Dermis microvascular lymphatic vessel endothelial cell (primary cell): Measurements from ENCODE around the gene ASIC1. TPM values are rescaled to one million over a fixed set of nuclear protein-coding genes. Genes with fewer than 3 reads are reported as not detected.

Experiments used
- DNase-seq, 2 donors: peaks; one replicate each; pipeline versions ENCODE4 v3.0.0 to v3.0.0-alpha.2; 2010; ENCODE audit warnings: low read depth in 2 of 2
- total RNA-seq: library from RNA; depleted of rRNA; stranded (reverse); fragments of >200 nt; gene quantifications from 2 replicates; pipeline ENCODE4 v1.2.1, GENCODE V29; 2014

ASIC1 gene
- total RNA-seq, 1 donor from 2014 or later, result under 0.01 TPM

GRCh38 chr12:50106907-50107306 is 49.5 kb downstream of the ASIC1 start:
- no peak for DNase-seq

DNA sequence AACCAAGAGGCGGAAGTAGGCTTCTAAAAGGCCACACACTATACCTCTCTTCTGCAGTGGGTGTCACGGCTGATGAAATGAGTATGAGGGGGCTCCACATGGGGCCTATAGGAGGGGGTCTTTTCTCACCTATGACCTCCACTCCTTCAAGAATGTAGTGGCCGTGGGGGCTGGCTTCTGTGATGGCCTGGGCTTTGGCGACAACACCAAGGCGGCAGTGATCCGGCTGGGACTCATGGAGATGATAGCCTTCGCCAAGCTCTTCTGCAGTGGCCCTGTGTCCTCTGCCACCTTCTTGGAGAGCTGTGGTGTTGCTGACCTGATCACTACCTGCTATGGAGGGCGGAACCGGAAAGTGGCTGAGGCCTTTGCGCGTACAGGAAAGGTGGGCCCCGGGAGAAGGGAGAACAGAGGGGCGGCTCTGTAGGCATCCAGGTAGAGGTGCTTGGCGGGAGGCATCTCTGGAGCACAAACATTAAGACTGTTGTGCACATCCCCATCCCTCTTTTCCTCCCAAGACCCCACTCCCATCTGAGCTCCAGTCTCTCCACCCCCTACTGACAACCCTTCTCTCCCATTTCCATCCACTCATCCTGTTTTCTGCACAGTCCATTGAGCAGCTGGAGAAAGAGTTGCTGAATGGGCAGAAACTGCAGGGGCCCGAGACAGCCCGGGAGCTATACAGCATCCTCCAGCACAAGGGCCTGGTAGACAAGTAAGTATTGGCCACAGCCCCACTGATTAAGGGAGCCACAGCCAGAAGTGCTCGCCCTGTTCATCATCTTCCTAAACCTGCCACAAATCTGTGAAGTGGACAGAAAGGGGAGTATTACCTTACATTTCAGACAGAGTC is 50.2 kb downstream of the ASIC1 start:
- DNase-seq, result no peak

- no peak for DNase-seq
Measured at GRCh38 chr12:50109319-50109718, 51.9 kb downstream of the ASIC1 start.

GRCh38 chr12:50110127-50110761 is 52.8 kb downstream of the ASIC1 start:
- no peak for DNase-seq

- no peak for DNase-seq
Measured at GRCh38 chr12:50110762-50111351, 53.5 kb downstream of the ASIC1 start.

GRCh38 chr12:50111395-50111692 is 53.9 kb downstream of the ASIC1 start:
- no peak for DNase-seq

DNA sequence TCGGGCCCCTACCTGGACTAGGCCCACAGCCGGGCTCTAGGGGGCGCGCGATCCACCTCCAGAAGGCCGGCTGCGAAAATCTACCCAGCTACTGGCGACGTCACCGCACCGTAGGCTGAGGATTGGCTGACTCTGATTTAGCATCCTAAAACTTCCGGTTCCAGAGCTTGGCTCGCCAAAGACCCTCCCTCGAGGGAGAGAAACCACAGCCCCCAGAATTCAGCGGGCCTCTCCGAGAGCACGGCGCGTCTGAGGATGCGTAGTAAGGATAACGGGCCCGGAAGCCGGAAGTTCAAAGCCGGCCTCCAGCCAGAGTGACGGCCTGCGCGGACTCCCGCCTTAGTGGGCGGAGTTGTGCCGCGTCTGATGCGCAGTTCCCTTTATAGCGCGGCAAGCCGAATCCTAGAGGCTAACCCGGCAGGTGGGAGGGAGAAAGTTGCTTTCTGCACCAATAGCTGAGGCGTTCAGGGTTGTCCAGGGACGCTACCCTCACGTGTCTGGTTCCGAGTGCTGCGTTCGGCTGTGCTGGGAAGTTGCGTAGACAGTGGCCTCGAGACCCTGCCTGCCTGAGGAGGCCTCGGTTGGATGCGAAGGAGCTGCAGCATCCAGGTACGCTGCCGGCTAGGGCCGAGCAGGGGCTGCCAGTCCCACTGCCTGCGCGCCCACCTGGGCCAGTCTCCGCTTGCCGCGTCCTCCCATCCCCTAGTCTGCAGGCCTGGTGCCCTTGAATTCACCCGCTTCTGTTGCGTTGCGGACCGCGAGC is 54.5 kb downstream of the ASIC1 start, which contains the start of gene COX14:
Gene COX14 (plus strand): TSS at position 544 of the 763 bp plus-strand sequence. CDS start 7,808 bp downstream, outside the sequence.
- DNase-seq, result peak; percentile 99 to 100

DNA sequence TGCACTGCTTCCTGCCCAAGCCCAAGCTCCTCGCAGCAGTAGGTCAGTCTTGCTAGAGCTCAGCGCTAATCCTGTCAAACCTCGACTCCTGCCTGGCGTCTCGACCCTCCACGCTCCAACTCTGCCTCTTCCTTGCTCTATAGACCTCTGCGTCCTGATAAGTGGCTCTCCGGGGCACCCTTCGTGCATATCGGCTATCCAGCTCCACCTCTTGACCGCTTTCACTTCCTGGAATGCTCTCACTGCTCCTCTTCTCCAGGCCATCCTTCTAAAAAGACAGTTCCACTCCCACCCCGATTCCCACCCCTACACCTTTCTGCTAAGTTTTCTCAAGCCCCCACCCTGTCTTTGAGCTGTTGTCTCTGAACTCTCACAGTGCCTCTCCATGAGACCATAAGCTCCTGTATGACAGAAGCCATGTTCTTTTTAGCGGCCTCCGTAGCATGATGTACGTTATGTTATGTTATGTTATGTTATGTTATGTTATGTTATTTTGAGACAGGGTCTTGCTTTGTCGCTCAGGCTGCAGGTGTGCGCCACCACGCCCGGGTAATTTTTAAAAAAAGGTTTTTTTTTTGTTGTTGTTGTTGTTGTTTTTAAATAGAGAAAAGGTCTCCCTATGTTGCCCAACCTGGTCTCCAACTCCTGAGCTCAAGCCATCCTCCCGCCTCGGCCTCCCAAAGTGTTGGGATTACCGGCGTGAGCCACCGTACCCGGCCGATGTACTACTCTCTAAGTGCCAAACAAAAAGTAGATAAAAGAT is 55.2 kb downstream of the ASIC1 start:
- DNase-seq, result no peak

DNA sequence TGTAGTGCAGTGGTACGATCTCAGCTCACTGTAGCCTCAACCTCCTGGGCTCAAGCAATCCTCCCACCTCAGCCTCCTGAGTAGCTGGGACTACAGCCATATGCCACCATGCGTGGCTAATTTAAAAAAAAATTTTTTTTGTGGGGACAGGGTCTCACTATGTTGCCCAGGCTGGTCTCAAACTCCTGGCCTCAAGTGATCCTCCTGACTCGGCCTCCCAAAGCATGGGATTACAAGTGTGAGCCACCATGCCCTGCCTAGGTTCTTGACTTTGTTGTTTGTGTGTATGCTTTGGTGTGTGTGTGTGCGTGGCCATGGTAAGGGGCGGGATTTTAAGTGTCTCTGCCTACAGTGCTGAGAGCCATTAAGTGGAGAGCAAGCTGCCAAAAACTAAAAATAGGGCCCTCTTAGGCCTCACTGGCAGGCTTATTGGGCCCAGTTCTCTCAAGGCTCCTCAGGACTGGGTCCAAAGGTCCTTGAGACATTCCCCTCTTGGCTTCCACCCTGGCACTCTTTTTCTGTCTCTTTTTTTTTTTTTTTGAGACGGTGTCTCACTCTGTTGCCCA is 59.7 kb downstream of the ASIC1 start:
- DNase-seq, result no peak

DNA sequence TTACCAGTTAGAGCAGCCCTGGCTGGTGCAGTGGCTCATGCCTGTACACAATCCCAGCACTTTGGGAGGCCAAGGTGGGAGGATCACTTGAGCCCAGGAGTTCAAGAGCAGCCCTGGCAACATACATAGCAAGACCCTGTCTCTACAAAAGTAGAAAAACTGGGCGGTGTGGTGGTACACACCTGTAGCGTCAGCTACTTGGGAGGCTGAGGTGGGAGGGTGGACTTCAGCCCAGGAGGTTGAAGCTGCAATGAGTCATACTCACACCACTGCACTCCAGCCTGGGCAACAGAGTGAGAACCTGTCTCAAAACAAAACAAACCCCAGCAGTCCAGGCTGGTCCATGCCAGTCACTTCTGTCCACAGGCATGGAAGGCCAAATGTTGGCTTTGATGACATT is 62.0 kb downstream of the ASIC1 start:
- DNase-seq, result no peak

DNA sequence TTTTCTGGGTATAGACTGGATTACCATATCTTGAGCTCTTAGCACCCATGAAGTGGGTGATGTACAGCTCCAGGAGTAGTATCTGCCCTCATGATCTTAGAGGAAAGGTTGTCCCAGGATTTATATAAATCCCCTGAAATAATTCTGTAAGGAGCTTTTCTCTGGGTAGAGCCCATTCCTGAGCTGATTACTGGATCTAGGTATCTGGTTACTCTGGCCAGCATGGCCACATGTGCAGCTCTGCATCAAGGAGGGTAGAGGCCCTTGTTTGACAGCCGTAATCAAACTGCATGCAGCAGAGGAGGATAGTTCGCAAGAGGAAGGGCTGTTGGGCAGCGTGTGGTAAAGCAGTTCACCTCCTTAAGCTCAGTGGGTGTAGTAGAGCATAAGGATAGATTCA is 63.1 kb downstream of the ASIC1 start:
- no peak for DNase-seq

DNA sequence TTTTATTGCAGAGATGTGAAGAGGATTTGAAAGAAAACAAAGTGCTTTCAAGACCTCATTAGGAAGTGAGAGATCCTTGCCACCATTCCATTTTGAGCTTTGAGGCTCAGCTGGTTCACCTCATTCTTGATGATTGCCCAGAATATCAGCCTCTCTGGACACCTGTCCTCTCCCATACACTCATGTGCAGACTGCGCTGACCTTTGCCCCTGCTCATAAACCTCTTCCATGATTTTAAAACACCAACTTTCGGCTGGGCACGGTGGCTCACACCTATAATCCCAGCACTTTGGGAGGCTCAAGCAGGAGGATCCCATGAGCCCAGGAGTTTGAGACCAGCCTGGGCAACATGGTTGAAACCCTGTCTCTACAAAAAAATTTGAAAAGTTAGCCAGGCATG is 63.6 kb downstream of the ASIC1 start:
- DNase-seq, result no peak

DNA sequence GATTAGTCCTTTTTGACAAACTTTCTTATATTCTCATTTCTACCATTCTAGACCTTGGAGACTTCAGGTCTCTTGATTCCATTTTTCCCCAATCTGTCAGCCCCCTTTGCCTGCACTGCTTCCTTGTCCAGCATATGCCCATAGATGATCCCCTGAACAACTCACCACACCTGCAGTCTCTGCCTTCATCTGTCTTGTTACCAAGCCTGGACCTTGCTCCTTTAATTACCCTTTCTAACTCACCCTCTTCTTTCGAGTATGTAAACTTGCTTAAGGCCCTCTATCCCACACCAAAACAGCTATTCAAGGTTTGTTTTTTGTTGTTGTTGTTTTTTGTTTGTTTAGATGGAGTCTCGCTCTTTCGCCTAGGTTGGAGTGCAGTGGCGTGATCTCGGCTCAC is 64.2 kb downstream of the ASIC1 start:
- no peak for DNase-seq

DNA sequence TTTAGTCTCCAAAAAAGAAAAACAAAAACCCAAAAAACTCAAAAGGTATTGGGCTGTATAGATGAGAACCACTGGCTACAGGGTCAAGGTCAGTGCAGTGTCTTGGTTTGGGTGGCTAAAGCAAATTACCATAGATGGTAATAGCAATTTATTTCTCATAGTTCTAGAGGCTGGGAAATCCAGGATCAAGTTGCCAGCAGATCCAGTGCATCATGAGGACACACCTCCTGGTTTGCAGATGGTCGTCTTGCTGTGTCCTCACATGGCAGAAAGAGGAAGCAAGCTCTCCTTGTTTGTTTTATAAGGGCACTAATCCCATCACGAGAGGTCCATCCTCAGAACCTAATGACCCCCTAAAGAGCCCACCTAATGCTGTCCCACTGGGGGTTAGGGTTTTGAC is 65.8 kb downstream of the ASIC1 start:
- no peak for DNase-seq

DNA sequence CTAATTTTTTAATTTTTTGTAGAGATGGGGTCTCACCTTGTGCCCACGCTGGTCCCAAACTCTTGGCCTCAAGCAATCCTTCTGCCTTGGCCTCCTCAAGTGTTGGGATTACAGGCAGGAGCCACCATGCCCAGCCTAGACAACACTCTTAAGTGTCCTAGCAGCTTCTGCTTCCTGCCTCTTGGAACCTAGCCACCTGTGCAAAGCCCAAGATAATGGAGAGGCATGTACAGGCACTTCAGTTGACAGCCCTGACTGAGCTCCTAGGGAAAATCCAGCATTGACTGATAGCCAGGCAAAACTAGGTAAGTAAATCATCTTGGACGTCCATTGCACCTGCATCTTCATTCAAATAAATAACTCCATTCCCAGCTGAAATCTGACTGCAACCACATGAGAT is 70.2 kb downstream of the ASIC1 start:
- DNase-seq, result no peak

DNA sequence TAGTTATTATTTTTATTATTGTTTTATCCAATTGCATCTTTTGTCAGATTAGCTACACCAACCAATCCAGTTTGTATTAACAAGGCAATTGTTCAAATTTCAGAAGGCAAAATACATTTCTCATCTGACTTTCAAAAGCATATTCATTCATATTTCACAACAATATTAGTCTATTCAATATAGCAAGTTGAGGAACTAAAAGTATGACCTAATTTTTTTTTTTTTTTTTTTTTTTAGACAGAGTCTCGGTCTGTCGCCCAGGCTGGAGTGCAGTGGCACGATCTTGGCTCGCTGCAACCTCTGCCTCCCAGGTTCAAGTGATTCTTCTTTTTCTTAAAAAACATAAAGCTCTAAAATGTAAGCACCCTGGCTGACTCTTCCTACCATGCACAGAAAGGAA is 71.9 kb downstream of the ASIC1 start:
- no peak for DNase-seq

DNA sequence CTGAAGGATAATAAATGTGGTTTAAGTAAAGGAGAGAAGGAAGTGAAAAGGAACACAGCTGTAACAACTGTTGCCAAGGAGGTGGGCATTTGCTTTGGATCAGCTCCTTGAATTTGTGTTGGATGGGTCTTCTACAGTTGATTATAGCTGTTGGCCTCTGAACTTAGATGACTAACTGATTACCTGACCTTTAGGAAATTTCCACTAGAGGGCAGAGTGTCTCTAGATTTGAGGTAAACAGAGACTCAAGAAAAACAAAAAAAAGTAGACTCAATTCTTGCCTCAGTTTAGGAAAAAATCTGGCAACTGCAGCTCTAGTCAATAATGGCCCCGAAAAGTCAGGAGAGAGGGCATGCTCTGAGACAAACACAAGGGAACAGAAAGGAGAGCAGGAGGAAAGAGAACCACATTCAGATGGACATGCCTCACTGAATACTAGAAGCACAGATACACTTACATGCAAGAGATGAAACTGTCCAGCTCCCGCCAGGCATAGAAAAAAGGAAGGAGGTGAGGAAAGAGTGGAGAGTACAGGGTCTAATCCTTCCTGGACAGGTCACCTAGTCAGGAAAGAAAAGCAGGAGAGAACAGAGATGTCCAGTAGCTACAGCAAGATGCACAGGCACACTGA is 75.2 kb downstream of the ASIC1 start:
- peak in 1 of 2 donors; percentile 66 for DNase-seq
